ENCODE results near the gene PLCB4.

PLCB4 gene

GRCh38 chr20:9331707-9332435 is 263.0 kb downstream of the PLCB4 start:
- TF ChIP-seq FOXP2 (optimal IDR thresholded peaks at IDR 0.05; ENCODE audit: borderline replicate concordance, extremely low read depth, extremely low read length, insufficient read depth) (no peak), REST (IDR thresholded peaks at IDR 0.05; ENCODE audit: insufficient read depth in 1 of 2, low read depth in 2 of 2, low read length in 2 of 2) (no peak), SIN3A (IDR thresholded peaks at IDR 0.05; ENCODE audit: borderline replicate concordance, insufficient read depth, low read length) (no peak), TAF1 (IDR thresholded peaks at IDR 0.05; ENCODE audit: borderline replicate concordance, insufficient read depth, low read length) (no peak), POLR2AphosphoS5 (IDR thresholded peaks at IDR 0.05; ENCODE audit: low read depth, low read length) (no peak)

- TF ChIP-seq FOXP2 (optimal IDR thresholded peaks at IDR 0.05; ENCODE audit: borderline replicate concordance, extremely low read depth, extremely low read length, insufficient read depth) (no peak), TAF1 (IDR thresholded peaks at IDR 0.05; ENCODE audit: borderline replicate concordance, insufficient read depth, low read length) (no peak), SIN3A (IDR thresholded peaks at IDR 0.05; ENCODE audit: borderline replicate concordance, insufficient read depth, low read length) (no peak), REST (IDR thresholded peaks at IDR 0.05; ENCODE audit: insufficient read depth in 1 of 2, low read depth in 2 of 2, low read length in 2 of 2) (no peak), POLR2AphosphoS5 (IDR thresholded peaks at IDR 0.05; ENCODE audit: low read depth, low read length) (no peak)
Measured at GRCh38 chr20:9332791-9333479, 264.0 kb downstream of the PLCB4 start.

- TF ChIP-seq FOXP2 (optimal IDR thresholded peaks at IDR 0.05; ENCODE audit: borderline replicate concordance, extremely low read depth, extremely low read length, insufficient read depth) (no peak), SIN3A (IDR thresholded peaks at IDR 0.05; ENCODE audit: borderline replicate concordance, insufficient read depth, low read length) (no peak), TAF1 (IDR thresholded peaks at IDR 0.05; ENCODE audit: borderline replicate concordance, insufficient read depth, low read length) (no peak), REST (IDR thresholded peaks at IDR 0.05; ENCODE audit: insufficient read depth in 1 of 2, low read depth in 2 of 2, low read length in 2 of 2) (no peak), POLR2AphosphoS5 (IDR thresholded peaks at IDR 0.05; ENCODE audit: low read depth, low read length) (no peak)
Measured at GRCh38 chr20:9334866-9335265, 266.0 kb downstream of the PLCB4 start.

- TF ChIP-seq TAF1 (IDR thresholded peaks at IDR 0.05; ENCODE audit: borderline replicate concordance, insufficient read depth, low read length) = no peak
- TF ChIP-seq FOXP2 (optimal IDR thresholded peaks at IDR 0.05; ENCODE audit: borderline replicate concordance, extremely low read depth, extremely low read length, insufficient read depth) = no peak
- TF ChIP-seq SIN3A (IDR thresholded peaks at IDR 0.05; ENCODE audit: borderline replicate concordance, insufficient read depth, low read length) = no peak
- no peak for TF ChIP-seq REST (IDR thresholded peaks at IDR 0.05; ENCODE audit: insufficient read depth in 1 of 2, low read depth in 2 of 2, low read length in 2 of 2)
- TF ChIP-seq POLR2AphosphoS5 (IDR thresholded peaks at IDR 0.05; ENCODE audit: low read depth, low read length) = no peak
Measured at GRCh38 chr20:9338101-9338500, 269.2 kb downstream of the PLCB4 start.

Measured in PFSK-1 (cell line).